Measurements from ENCODE around the gene CELF1. TPM values are rescaled to one million over a fixed set of nuclear protein-coding genes. Genes with fewer than 3 reads are reported as not detected.
A peak's percentile ranks its signal among the peaks of the same experiment; 100 is the strongest.

Gene CELF1
- total and polyA plus RNA-seq, 2 of the 13 experiments (the other 11 are each of a cell fraction or from before 2014, with no cell fraction given): 69.0 to 80.1 TPM

- TF ChIP-seq BATF2 (CRISPR knock-in tag; IDR thresholded peaks at IDR 0.05) (no peak), PLSCR1 (CRISPR knock-in tag; IDR thresholded peaks at IDR 0.05; ENCODE audit: borderline replicate concordance) (no peak), ZSCAN31 (CRISPR knock-in tag; IDR thresholded peaks at IDR 0.05; ENCODE audit: low read depth) (no peak), ZNF644 (CRISPR knock-in tag; IDR thresholded peaks at IDR 0.05; ENCODE audit: low read depth) (no peak), ZNF720 (CRISPR knock-in tag; IDR thresholded peaks at IDR 0.05) (no peak), ZBTB10 (CRISPR knock-in tag; IDR thresholded peaks at IDR 0.05; ENCODE audit: borderline replicate concordance) (no peak), CEBPG (CRISPR knock-in tag; IDR thresholded peaks at IDR 0.05) (0 out of 2 replicates have a peak, but pooled peaks have one; percentile 13), GABPB1 (CRISPR knock-in tag; IDR thresholded peaks at IDR 0.05) (0 out of 2 replicates have a peak, but pooled peaks have one; percentile 10), ZNF512B (CRISPR knock-in tag; IDR thresholded peaks at IDR 0.05; ENCODE audit: borderline replicate concordance) (no peak), ATF6 (CRISPR knock-in tag; conservative IDR thresholded peaks at IDR 0.05) (no peak), ZNF441 (CRISPR knock-in tag; IDR thresholded peaks at IDR 0.05; ENCODE audit: borderline replicate concordance) (no peak), ATF7 (IDR thresholded peaks at IDR 0.05) (0 out of 2 replicates have a peak, but pooled peaks have one; percentile 4), ATF7 (CRISPR knock-in tag; IDR thresholded peaks at IDR 0.05) (no peak), EP300 (IDR thresholded peaks at IDR 0.05; ENCODE audit: low read depth in 2 of 2, low read length in 2 of 2) (peak in 1 of 2 experiments; percentile 35; a peak in 1 of 4 replicates), EP300 (CRISPR knock-in tag; IDR thresholded peaks at IDR 0.05; ENCODE audit: borderline replicate concordance) (no peak), SMARCC2 (IDR thresholded peaks at IDR 0.05) (no peak), ADNP (CRISPR knock-in tag; IDR thresholded peaks at IDR 0.05) (no peak), FOXP1 (IDR thresholded peaks at IDR 0.05) (no peak), FOXP1 (CRISPR knock-in tag; IDR thresholded peaks at IDR 0.05) (peak; percentile 59), RXRA (CRISPR knock-in tag; IDR thresholded peaks at IDR 0.05) (no peak; the same call in 1 of the 2 replicates), FOSL2 (CRISPR knock-in tag; IDR thresholded peaks at IDR 0.05) (0 out of 2 replicates have a peak, but pooled peaks have one; percentile 10), MIER2 (CRISPR knock-in tag; IDR thresholded peaks at IDR 0.05) (no peak)
Measured at GRCh38 chr11:47431356-47432083, 121.4 kb downstream of the CELF1 start (continued).
